T-helper 1 cell (primary cell): Measurements from ENCODE around the gene CD4.
A peak's percentile ranks its signal among the peaks of the same experiment; 100 is the strongest.
"Not testable (repeated sequence)": the region's sequence is repeated elsewhere in the genome, so short reads cannot be mapped to it uniquely, and the experiment has no call there.

Experiments
- DNase-seq, 5 donors: peaks; one replicate each; pipeline ENCODE4 v3.0.0-alpha.2; 2012 to 2020

Gene CD4

GRCh38 chr12:6849976-6850560, 60.7 kb downstream of the CD4 start:
- no peak for DNase-seq

- no peak for DNase-seq
Observed at GRCh38 chr12:6850796-6851152, 61.4 kb downstream of the CD4 start.

- peak; percentile 84 to 98 (median 90) for DNase-seq
Observed at GRCh38 chr12:6851153-6851920, 62.0 kb downstream of the CD4 start, which contains the start of gene CDCA3. Gene CDCA3, minus strand, starts transcription at chr12:6851286. Its CDS starts 334 bp downstream, at chr12:6850952.

- peak; percentile 96 to 100 (median 98) for DNase-seq
Observed at GRCh38 chr12:6851921-6852650, 62.8 kb downstream of the CD4 start, which contains the start of gene USP5. Gene USP5, plus strand, starts transcription at chr12:6852150. Its CDS starts 30 bp downstream, at chr12:6852180.

- DNase-seq: peak in 4 of 5 donors; percentile 51 to 83 (median 55)
Observed at GRCh38 chr12:6852651-6853354, 63.5 kb downstream of the CD4 start.

GRCh38 chr12:6853626-6854025, 64.3 kb downstream of the CD4 start:
- no peak for DNase-seq

- DNase-seq: no peak
Observed at GRCh38 chr12:6854036-6854435, 64.7 kb downstream of the CD4 start.

GRCh38 chr12:6855322-6855721, 66.0 kb downstream of the CD4 start:
- DNase-seq: no peak

GRCh38 chr12:6858799-6859198, 69.5 kb downstream of the CD4 start:
- no peak for DNase-seq

- DNase-seq: no peak
Observed at GRCh38 chr12:6860116-6860515, 70.8 kb downstream of the CD4 start.

GRCh38 chr12:6860942-6861341, 71.6 kb downstream of the CD4 start:
- DNase-seq: no peak

GRCh38 chr12:6861391-6861790, 72.1 kb downstream of the CD4 start:
- DNase-seq: no peak

- DNase-seq: no peak
Observed at GRCh38 chr12:6863033-6863432, 73.7 kb downstream of the CD4 start.

GRCh38 chr12:6863586-6864321, 74.4 kb downstream of the CD4 start:
- DNase-seq: no peak

GRCh38 chr12:6865307-6865706, 76.0 kb downstream of the CD4 start:
- DNase-seq: not testable (repeated sequence)

GRCh38 chr12:6866163-6866919, 77.0 kb downstream of the CD4 start:
- no peak for DNase-seq

- no peak for DNase-seq
Observed at GRCh38 chr12:6866920-6867412, 77.6 kb downstream of the CD4 start.

GRCh38 chr12:6867413-6868210, 78.3 kb downstream of the CD4 start, which contains the start of gene TPI1:
Gene TPI1, plus strand, starts transcription at chr12:6867531. Its CDS starts 36 bp downstream, at chr12:6867567.
- DNase-seq: peak; percentile 67 to 85 (median 73)

- no peak for DNase-seq
Observed at GRCh38 chr12:6868211-6869048, 79.1 kb downstream of the CD4 start.
